Kidney (tissue), 14 donors: ENCODE results near the gene IRAG1. TPM values are rescaled to one million over a fixed set of nuclear protein-coding genes. Genes with fewer than 3 reads are reported as not detected.

Source experiments
- DNase-seq, 5 donors: peaks; one replicate each; pipeline ENCODE4 v3.0.0-alpha.2; 2013 to 2020
- FAIRE-seq: peaks from 2 replicates; lab custom pipeline; 2012; peaks lifted over from hg19 to GRCh38; lab: Jason Lieb, UNC
- H3K27ac ChIP-seq, 2 donors: one replicate each; pipeline ENCODE4 v1.7.0; 2013; ENCODE audit warnings: low read depth in 2 of 2, low read length in 2 of 2, inconsistent platforms in 1 of 2
- H3K27me3 ChIP-seq: one replicate; pipeline ENCODE4 v1.7.1; 2013; ENCODE audit warnings: low read length, inconsistent platforms; ENCODE audit not compliant: control insufficient read depth, insufficient read depth
- H3K36me3 ChIP-seq, 3 donors: one replicate each; pipeline versions ENCODE4 v1.7.0 to v1.7.1; 2013; ENCODE audit warnings: low read length in 3 of 3, control low read depth in 1 of 3, inconsistent platforms in 1 of 3; ENCODE audit not compliant: insufficient read depth in 3 of 3, control insufficient read depth in 2 of 3
- H3K4me1 ChIP-seq, 3 donors: one replicate each; pipeline versions ENCODE4 v1.7.0 to v1.7.1; 2013; ENCODE audit warnings: low read length in 3 of 3, inconsistent platforms in 1 of 3, low read depth in 1 of 3; ENCODE audit not compliant: control insufficient read depth in 2 of 3, insufficient read depth in 2 of 3
- H3K4me3 ChIP-seq, 3 donors: one replicate each; pipeline versions ENCODE4 v1.7.0 to v1.8.1; 2013; ENCODE audit warnings: low read length in 3 of 3, control low read depth in 1 of 3, inconsistent platforms in 1 of 3
- H3K9ac ChIP-seq, 3 donors: one replicate each; pipeline versions ENCODE4 v1.7.0 to v1.7.1; 2013; ENCODE audit warnings: low read length in 3 of 3, control low read depth in 1 of 3, inconsistent platforms in 1 of 3
- H3K9me3 ChIP-seq, 3 donors: one replicate each; pipeline versions ENCODE4 v1.7.0 to v1.7.1; 2013; ENCODE audit warnings: low read length in 3 of 3, control low read depth in 1 of 3, inconsistent platforms in 1 of 3; ENCODE audit not compliant: control insufficient read depth in 2 of 3, insufficient read depth in 1 of 3
- CTCF ChIP-seq: IDR thresholded peaks from 3 replicates; pipeline ENCODE4 v1.5.1; 2012; ENCODE audit warnings: mild to moderate bottlenecking, moderate library complexity, borderline replicate concordance; ENCODE audit not compliant: insufficient read depth; ENCODE audit errors: extremely low read depth
- intact Hi-C: fragments of 100-400 bp; cut with DNase I; formaldehyde crosslinking; loops from one replicate; pipeline ENCODE4 v1.11.1; 2022
- polyA plus RNA-seq: library from polyadenylated mRNA; stranded (reverse); fragments of 350-450 nt; fragmentation: Illumina TruSeq; extraction: RNeasy Lipid Tissue Mini Kit (QIAGEN cat#74804); gene quantifications from one replicate; pipeline ENCODE4 v1.2.3, GENCODE V29; 2014; ENCODE audit warnings: low read depth, low replicate concordance; ENCODE audit not compliant: insufficient read depth
- total RNA-seq: library from RNA; stranded (reverse); fragmentation: NEBNext Ultra II Directional; extraction: Animal tissue kit (Norgen Biotek cat#: 25700); gene quantifications from one replicate; pipeline ENCODE4 v1.2.1, GENCODE V29; 2021
- donor health status: control.
- donor health status: control.
- donor health status: control.
- donor health status: control.
- donor health status: control.
- donor health status: DM: yes; HTN: yes; CAD: no.
- donor health status: Normal renal cell carcinoma (clear cell type).

Gene IRAG1
- total and polyA plus RNA-seq, 2 donors from 2014 or later: 7.0 to 38.1 TPM

GRCh38 chr11:10728789-10729472 is 35.4 kb upstream of the IRAG1 start:
- Histone ChIP-seq H3K4me1 (no peaks in the 10 kb centered on the region), H3K36me3 (no peaks in the 10 kb centered on the region), H3K9ac (peak overlapping the region in 1 of 3 donors; percentile 38), H3K27ac (no peak overlapping the region), H3K9me3 (peaks cover 0 to 5% (median 0%) of the 10 kb centered on the region in 3 donors), H3K27me3 (no peaks in the 10 kb centered on the region), H3K4me3 (peak overlapping the region in 1 of 3 donors; percentile 58)
- intact Hi-C loops: no loop called here
- DNase-seq: peak; percentile 68 to 88 (median 70)
- TF ChIP-seq CTCF: no peak
- FAIRE-seq: no peak

- intact Hi-C loops: no loop called here
- Histone ChIP-seq H3K4me3 (no peak overlapping the region), H3K9ac (no peak overlapping the region), H3K27me3 (no peaks in the 10 kb centered on the region), H3K4me1 (no peaks in the 10 kb centered on the region), H3K36me3 (no peaks in the 10 kb centered on the region), H3K27ac (no peak overlapping the region), H3K9me3 (peaks cover 0 to 5% (median 0%) of the 10 kb centered on the region in 3 donors)
- DNase-seq (no peak), FAIRE-seq (no peak)
- TF ChIP-seq CTCF: no peak
Observed at GRCh38 chr11:10728154-10728553, 34.6 kb upstream of the IRAG1 start.

- Histone ChIP-seq H3K9ac (no peak overlapping the region), H3K27me3 (no peaks in the 10 kb centered on the region), H3K27ac (no peak overlapping the region), H3K36me3 (no peaks in the 10 kb centered on the region), H3K4me1 (no peaks in the 10 kb centered on the region), H3K9me3 (peaks cover 0 to 5% (median 0%) of the 10 kb centered on the region in 3 donors), H3K4me3 (no peak overlapping the region)
- TF ChIP-seq CTCF: no peak
- intact Hi-C loops: no loop called here
- DNase-seq (peak in 4 of 5 donors; percentile 56 to 70 (median 58)), FAIRE-seq (no peak)
Observed at GRCh38 chr11:10727146-10727851, 33.7 kb upstream of the IRAG1 start.
